K562 (cell line): Measurements from ENCODE around the gene SLC2A10. TPM values are rescaled to one million over a fixed set of nuclear protein-coding genes. Genes with fewer than 3 reads are reported as not detected.

Experiments
- ADNP ChIP-seq: fragments of 200-800 bp; sonication (Bioruptor generic); IDR thresholded peaks from 2 replicates; pipeline ENCODE4 v1.6.1; 2016; ENCODE audit warnings: missing genetic modification characterization, missing compliant biosample characterization
- KDM1A ChIP-seq, 2 experiments: fragments of 450-650 bp; IDR thresholded peaks; 2 replicates each; pipeline ENCODE4 v1.6.1; 2016; ENCODE audit warnings: mild to moderate bottlenecking in 2 of 2
- MTA1 ChIP-seq: fragments of 450-650 bp; IDR thresholded peaks from 2 replicates; pipeline ENCODE4 v1.6.1; 2017; ENCODE audit warnings: borderline replicate concordance
- MTF1 ChIP-seq: fragments of 250-450 bp; sonication (Bioruptor Pico); IDR thresholded peaks from 2 replicates; pipeline ENCODE4 v1.9.0; 2021; ENCODE audit warnings: moderate library complexity, mild to moderate bottlenecking, inconsistent platforms, borderline replicate concordance
- NR4A1 ChIP-seq, 2 experiments: fragments of 250-450 bp in 1 of 2; fragments of 450-650 bp in 1 of 2; sonication (Bioruptor Pico) in 1 of 2; IDR thresholded peaks; 2 replicates each; pipeline versions ENCODE4 v1.4.0 to v1.6.1; 2016 to 2020; ENCODE audit warnings: mild to moderate bottlenecking in 2 of 2, missing compliant biosample characterization in 1 of 2, missing genetic modification characterization in 1 of 2, moderate library complexity in 1 of 2
- POU5F1 ChIP-seq: fragments of 150-350 bp; IDR thresholded peaks from 2 replicates; pipeline ENCODE4 v1.6.1; 2014; ENCODE audit warnings: borderline replicate concordance, low read length, low read depth, mild to moderate bottlenecking; ENCODE audit not compliant: partially characterized antibody
- RBM14 ChIP-seq: fragments of 200-400 bp; formaldehyde crosslinking; IDR thresholded peaks from 2 replicates; pipeline ENCODE4 v1.6.1; 2018; ENCODE audit warnings: low read depth, mild to moderate bottlenecking, low read length, moderate library complexity, borderline replicate concordance; ENCODE audit not compliant: insufficient read depth
- TAF15 ChIP-seq: fragments of 200-400 bp; formaldehyde crosslinking; IDR thresholded peaks from 2 replicates; pipeline ENCODE4 v1.6.1; 2017; ENCODE audit warnings: mild to moderate bottlenecking, low read depth, low read length, moderate library complexity
- TGIF2 ChIP-seq: sonication (generic); formaldehyde crosslinking; IDR thresholded peaks from 2 replicates; pipeline ENCODE4 v1.8.1; 2022; ENCODE audit warnings: mild to moderate bottlenecking, missing genetic modification reagents, moderate library complexity
- YBX1 ChIP-seq: fragments of 450-650 bp; IDR thresholded peaks from 2 replicates; pipeline ENCODE4 v1.7.1; 2016; ENCODE audit warnings: mild to moderate bottlenecking
- ZNF41 ChIP-seq: fragments of 250-450 bp; sonication (Bioruptor Pico); conservative IDR thresholded peaks from 2 replicates; pipeline ENCODE4 v1.4.0; 2020; ENCODE audit warnings: mild to moderate bottlenecking
- ZNF561 ChIP-seq: fragments of 450-650 bp; formaldehyde crosslinking; conservative IDR thresholded peaks from 2 replicates; pipeline ENCODE4 v1.4.0; 2020; ENCODE audit warnings: mild to moderate bottlenecking, moderate library complexity
- ZNF830 ChIP-seq: fragments of 250-450 bp; sonication (Bioruptor Pico); IDR thresholded peaks from 2 replicates; pipeline ENCODE4 v1.5.0; 2021; ENCODE audit warnings: mild to moderate bottlenecking
- polyA plus RNA-seq, 8 experiments: library from polyadenylated mRNA; depleted of rRNA in 4 of 8; stranded (reverse) in 5 of 8; unstranded in 3 of 8; fragments of >200 nt; fragmentation: Nextera tagmentation in 2 of 8; fragmentation: Illumina TruSeq in 1 of 8; extraction: Ambion mirVana in 2 of 8; extraction: Trizol in 1 of 8; gene quantifications; 2 replicates each; pipeline versions ENCODE4 v1.2.1 to v1.2.3, GENCODE V29; 2011 to 2014; ENCODE audit warnings: inconsistent platforms in 1 of 8, missing spikeins in 1 of 8
- total RNA-seq, 7 experiments: library from RNA; depleted of rRNA in 6 of 7; stranded (reverse); fragments of >200 nt in 6 of 7; fragmentation: Illumina TruSeq in 2 of 7; extraction: Trizol in 2 of 7; gene quantifications; 2 replicates each; pipeline versions ENCODE4 v1.2.1 to v1.2.3, GENCODE V29; 2011 to 2021; ENCODE audit warnings: low replicate concordance in 1 of 7
- TF ChIP-seq, protein P1 (sequence below), 2 experiments: fragments of 450-650 bp; formaldehyde crosslinking in 1 of 2; IDR thresholded peaks; 2 replicates each; pipeline versions ENCODE4 v1.4.0 to v1.6.1; 2014 to 2020; ENCODE audit warnings: mild to moderate bottlenecking in 2 of 2, borderline replicate concordance in 1 of 2, low read depth in 1 of 2
- TF ChIP-seq, protein P2 (sequence below): fragments of 450-650 bp; IDR thresholded peaks from 2 replicates; pipeline ENCODE4 v1.6.1; 2018; ENCODE audit warnings: mild to moderate bottlenecking, low read depth; ENCODE audit not compliant: partially characterized antibody

SLC2A10 gene
- total and polyA plus RNA-seq, 9 of the 15 experiments (the other 6 are each of a cell fraction or from before 2014, with no cell fraction given): 0.01 to 1.8 (median 0.10) TPM

DNA sequence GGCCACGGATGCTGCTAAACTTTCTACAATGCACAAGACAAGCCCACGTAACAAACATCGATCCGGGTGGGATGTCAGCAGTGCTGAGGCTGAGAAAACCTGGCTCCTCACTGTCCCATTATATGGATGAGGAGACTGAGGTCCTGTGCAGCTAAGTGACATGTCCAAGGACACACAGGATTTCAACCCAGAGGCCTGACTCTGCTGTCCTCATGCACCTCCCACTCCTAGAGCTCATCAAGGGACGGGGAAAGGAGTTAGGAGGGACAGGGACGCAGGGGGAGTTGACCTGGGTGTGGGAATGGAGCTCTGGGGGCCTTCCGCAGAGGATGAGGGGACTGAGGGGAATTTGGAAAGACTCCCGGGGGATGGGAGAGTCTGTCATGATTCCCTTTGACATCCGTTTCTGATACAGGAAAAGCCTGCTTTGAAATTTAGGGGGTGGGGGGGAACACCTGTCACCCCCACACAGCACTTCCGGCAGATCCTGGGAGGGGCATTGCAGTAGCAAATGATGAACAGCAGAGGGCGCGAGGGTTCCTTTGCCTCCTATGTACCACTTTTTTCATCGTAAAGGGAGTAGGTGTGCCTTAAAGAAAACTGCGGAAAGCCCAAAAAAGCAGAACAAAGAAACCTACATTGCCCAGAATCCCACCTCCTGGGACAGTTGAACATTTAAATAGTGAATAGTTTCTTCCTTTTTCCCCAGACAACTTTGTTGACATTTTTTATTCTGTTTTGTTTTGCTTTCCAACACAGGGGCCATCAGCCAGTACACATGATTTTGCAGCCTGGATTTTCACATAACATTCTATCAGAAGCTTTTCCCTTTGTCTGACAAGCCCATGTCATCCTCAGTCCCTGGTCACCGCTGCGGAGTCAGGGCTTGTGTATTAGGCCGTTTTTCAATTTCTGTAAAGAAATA is 48.6 kb downstream of the SLC2A10 start (continued):
- TF ChIP-seq, protein P1, sequence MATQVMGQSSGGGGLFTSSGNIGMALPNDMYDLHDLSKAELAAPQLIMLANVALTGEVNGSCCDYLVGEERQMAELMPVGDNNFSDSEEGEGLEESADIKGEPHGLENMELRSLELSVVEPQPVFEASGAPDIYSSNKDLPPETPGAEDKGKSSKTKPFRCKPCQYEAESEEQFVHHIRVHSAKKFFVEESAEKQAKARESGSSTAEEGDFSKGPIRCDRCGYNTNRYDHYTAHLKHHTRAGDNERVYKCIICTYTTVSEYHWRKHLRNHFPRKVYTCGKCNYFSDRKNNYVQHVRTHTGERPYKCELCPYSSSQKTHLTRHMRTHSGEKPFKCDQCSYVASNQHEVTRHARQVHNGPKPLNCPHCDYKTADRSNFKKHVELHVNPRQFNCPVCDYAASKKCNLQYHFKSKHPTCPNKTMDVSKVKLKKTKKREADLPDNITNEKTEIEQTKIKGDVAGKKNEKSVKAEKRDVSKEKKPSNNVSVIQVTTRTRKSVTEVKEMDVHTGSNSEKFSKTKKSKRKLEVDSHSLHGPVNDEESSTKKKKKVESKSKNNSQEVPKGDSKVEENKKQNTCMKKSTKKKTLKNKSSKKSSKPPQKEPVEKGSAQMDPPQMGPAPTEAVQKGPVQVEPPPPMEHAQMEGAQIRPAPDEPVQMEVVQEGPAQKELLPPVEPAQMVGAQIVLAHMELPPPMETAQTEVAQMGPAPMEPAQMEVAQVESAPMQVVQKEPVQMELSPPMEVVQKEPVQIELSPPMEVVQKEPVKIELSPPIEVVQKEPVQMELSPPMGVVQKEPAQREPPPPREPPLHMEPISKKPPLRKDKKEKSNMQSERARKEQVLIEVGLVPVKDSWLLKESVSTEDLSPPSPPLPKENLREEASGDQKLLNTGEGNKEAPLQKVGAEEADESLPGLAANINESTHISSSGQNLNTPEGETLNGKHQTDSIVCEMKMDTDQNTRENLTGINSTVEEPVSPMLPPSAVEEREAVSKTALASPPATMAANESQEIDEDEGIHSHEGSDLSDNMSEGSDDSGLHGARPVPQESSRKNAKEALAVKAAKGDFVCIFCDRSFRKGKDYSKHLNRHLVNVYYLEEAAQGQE (IDR thresholded peaks at IDR 0.05; ENCODE audit: borderline replicate concordance): peak; percentile 58; the same call in 1 of the 2 replicates
- TF ChIP-seq, protein P1 (CRISPR knock-in tag; IDR thresholded peaks at IDR 0.05; ENCODE audit: low read depth): no peak
- TF ChIP-seq NR4A1 (CRISPR knock-in tag; IDR thresholded peaks at IDR 0.05): no peak
- TF ChIP-seq NR4A1 (tag; IDR thresholded peaks at IDR 0.05): no peak
- no peak for TF ChIP-seq ZNF830 (CRISPR knock-in tag)
- no peak for TF ChIP-seq MTF1 (CRISPR knock-in tag)
- TF ChIP-seq RBM14: no peak
- peak; percentile 42 to 64; a peak in 2 of 4 replicates for TF ChIP-seq KDM1A (IDR thresholded peaks at IDR 0.05)
- TF ChIP-seq, protein P2, sequence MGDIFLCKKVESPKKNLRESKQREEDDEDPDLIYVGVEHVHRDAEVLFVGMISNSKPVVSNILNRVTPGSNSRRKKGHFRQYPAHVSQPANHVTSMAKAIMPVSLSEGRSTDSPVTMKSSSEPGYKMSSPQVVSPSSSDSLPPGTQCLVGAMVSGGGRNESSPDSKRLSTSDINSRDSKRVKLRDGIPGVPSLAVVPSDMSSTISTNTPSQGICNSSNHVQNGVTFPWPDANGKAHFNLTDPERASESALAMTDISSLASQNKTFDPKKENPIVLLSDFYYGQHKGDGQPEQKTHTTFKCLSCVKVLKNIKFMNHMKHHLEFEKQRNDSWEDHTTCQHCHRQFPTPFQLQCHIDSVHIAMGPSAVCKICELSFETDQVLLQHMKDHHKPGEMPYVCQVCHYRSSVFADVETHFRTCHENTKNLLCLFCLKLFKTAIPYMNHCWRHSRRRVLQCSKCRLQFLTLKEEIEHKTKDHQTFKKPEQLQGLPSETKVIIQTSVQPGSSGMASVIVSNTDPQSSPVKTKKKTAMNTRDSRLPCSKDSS: no peak
- no peak for TF ChIP-seq ZNF41
- TF ChIP-seq TAF15: no peak
- no peak for TF ChIP-seq YBX1
- no peak for TF ChIP-seq POU5F1
- no peak for TF ChIP-seq TGIF2 (CRISPR knock-in tag)
- TF ChIP-seq MTA1: no peak
- TF ChIP-seq ADNP (tag): 0 out of 2 replicates have a peak, but pooled peaks have one; percentile 48
- no peak for TF ChIP-seq ZNF561 (CRISPR knock-in tag)
